HCT116 (cell line): Measurements from ENCODE around the gene CD300LD. TPM values are rescaled to one million over a fixed set of nuclear protein-coding genes. Genes with fewer than 3 reads are reported as not detected.
A peak's percentile ranks its signal among the peaks of the same experiment; 100 is the strongest.

Experiments used
- ATAC-seq: fragments of 200-7000 bp; cut with Tn5 transposase; 2 replicates; pipeline ENCODE4 v1.9.1; 2020; ENCODE audit warnings: mild to moderate bottlenecking, moderate library complexity
- BruUV-seq: library from RNA; stranded (reverse); fragments of 400-500 nt; replicated peaks from 2 replicates; lab custom pipeline; 2021; lab: Mats Ljungman, UMichigan
- CTCF ChIA-PET: fragments of 300-600 bp; sonication (Branson Sonifier 250); formaldehyde crosslinking; loops from one replicate; lab custom pipeline; 2021; ENCODE audit warnings: antibody characterized with exemption; lab: Charles Lee
- POLR2A ChIA-PET: fragments of 300-600, 350-600 bp; sonication (Branson Sonifier 250); formaldehyde crosslinking; loops from one replicate; lab custom pipeline; 2021; ENCODE audit warnings: antibody characterized with exemption; lab: Charles Lee
- RAD21 ChIA-PET, 2 experiments: fragments of 300-600 bp; sonication (Branson Sonifier 250); formaldehyde crosslinking; loops; one replicate each; lab custom pipeline; 2023; ENCODE audit warnings: low total read pairs in 2 of 2; ENCODE audit not compliant: uncharacterized antibody in 2 of 2, unreplicated experiment in 2 of 2, low non-redundant PET in 1 of 2; lab: Charles Lee
- DNase-seq: peaks from one replicate; pipeline ENCODE4 v3.0.0-alpha.2; 2010; ENCODE audit warnings: low read depth, low spot score
- H2AFZ ChIP-seq: fragments of 200-600 bp; shearing (Covaris generic), sonication (generic); 2 replicates; pipeline ENCODE4 v1.6.1; 2017; ENCODE audit warnings: low read depth, mixed run types, mixed read lengths, antibody characterized with exemption, low read length; ENCODE audit not compliant: poor library complexity, severe bottlenecking
- H3K27ac ChIP-seq: 2 replicates; pipeline ENCODE4 v1.5.1; 2012; ENCODE audit warnings: low read depth, low read length
- H3K27me3 ChIP-seq: fragments of 200-600 bp; sonication (generic); 2 replicates; pipeline ENCODE4 v1.6.1; 2016; ENCODE audit warnings: mixed run types, low read length, mixed read lengths; ENCODE audit not compliant: insufficient read depth
- H3K36me3 ChIP-seq, 2 experiments: fragments of 200-500 bp in 1 of 2; fragments of 200-600 bp in 1 of 2; sonication (Bioruptor generic) in 1 of 2; sonication (generic) in 1 of 2; 2 replicates each; pipeline versions ENCODE4 v1.5.1 to v1.6.1; 2014 to 2016; ENCODE audit warnings: low read length in 2 of 2, inconsistent platforms in 1 of 2, mixed read lengths in 1 of 2, mixed run types in 1 of 2; ENCODE audit not compliant: insufficient read depth in 2 of 2, control insufficient read depth in 1 of 2
- H3K4me1 ChIP-seq, 2 experiments: fragments of 200-600 bp in 1 of 2; sonication (generic) in 1 of 2; 2 replicates each; pipeline versions ENCODE4 v1.5.1 to v1.6.1; 2012 to 2017; ENCODE audit warnings: low read length in 2 of 2, inconsistent platforms in 1 of 2, mild to moderate bottlenecking in 1 of 2, mixed read lengths in 1 of 2, mixed run types in 1 of 2, moderate library complexity in 1 of 2; ENCODE audit not compliant: insufficient read depth in 2 of 2, control insufficient read depth in 1 of 2
- H3K4me2 ChIP-seq: fragments of 200-600 bp; sonication (generic); 2 replicates; pipeline ENCODE4 v1.6.1; 2017; ENCODE audit warnings: mixed run types, low read length, mixed read lengths
- H3K4me3 ChIP-seq, 2 experiments: fragments of 200-600 bp in 1 of 2; sonication (generic) in 1 of 2; replicated peaks in 1 of 2; 2 replicates each; pipeline ENCODE4 v1.5.1; 2011 to 2016; ENCODE audit warnings: low read length in 2 of 2, control low read depth in 1 of 2, low read depth in 1 of 2, mild to moderate bottlenecking in 1 of 2, mixed read lengths in 1 of 2, mixed run types in 1 of 2
- H3K79me2 ChIP-seq: fragments of 200-600 bp; sonication (generic); 2 replicates; pipeline ENCODE4 v1.6.1; 2017; ENCODE audit warnings: mild to moderate bottlenecking, mixed run types, low read length, moderate library complexity, mixed read lengths; ENCODE audit not compliant: insufficient read depth
- H3K9ac ChIP-seq: fragments of 200-600 bp; sonication (generic); 2 replicates; pipeline ENCODE4 v1.6.1; 2016; ENCODE audit warnings: low read length, mixed read lengths
- H3K9me2 ChIP-seq: fragments of 200-600 bp; sonication (generic), shearing (Covaris generic); 2 replicates; pipeline ENCODE4 v1.6.1; 2017; ENCODE audit warnings: mixed run types, mild to moderate bottlenecking, moderate library complexity; ENCODE audit not compliant: insufficient read depth
- H3K9me3 ChIP-seq, 2 experiments: fragments of 200-500 bp in 1 of 2; fragments of 200-600 bp in 1 of 2; sonication (Bioruptor generic) in 1 of 2; sonication (generic) in 1 of 2; 2 replicates each; pipeline ENCODE4 v1.6.1; 2014 to 2017; ENCODE audit warnings: low read length in 2 of 2, mixed read lengths in 2 of 2, inconsistent platforms in 1 of 2, low read depth in 1 of 2, mild to moderate bottlenecking in 1 of 2, mixed run types in 1 of 2, moderate library complexity in 1 of 2; ENCODE audit not compliant: control insufficient read depth in 1 of 2, insufficient read depth in 1 of 2
- H4K20me1 ChIP-seq: fragments of 200-600 bp; sonication (generic), shearing (Covaris generic); 2 replicates; pipeline ENCODE4 v1.6.1; 2017; ENCODE audit warnings: mixed run types, mild to moderate bottlenecking, moderate library complexity; ENCODE audit not compliant: insufficient read depth
- ATF3 ChIP-seq: IDR thresholded peaks from 2 replicates; pipeline ENCODE4 v1.6.1; 2012
- CEBPB ChIP-seq: IDR thresholded peaks from 2 replicates; pipeline ENCODE4 v1.6.1; 2012; ENCODE audit warnings: low read depth
- CTCF ChIP-seq, 3 experiments: fragments of 200-600 bp in 1 of 3; sonication (generic) in 1 of 3; IDR thresholded peaks in 2 of 3; conservative IDR thresholded peaks in 1 of 3; 2 replicates each; pipeline ENCODE4 v1.5.1; 2012 to 2017; ENCODE audit warnings: low read depth in 2 of 3, low read length in 2 of 3, antibody characterized with exemption in 1 of 3, borderline replicate concordance in 1 of 3, control low read depth in 1 of 3, mild to moderate bottlenecking in 1 of 3, mixed read lengths in 1 of 3, mixed run types in 1 of 3, moderate library complexity in 1 of 3; ENCODE audit not compliant: insufficient read depth in 1 of 3
- ELF1 ChIP-seq: IDR thresholded peaks from 2 replicates; pipeline ENCODE4 v1.6.1; 2012; ENCODE audit warnings: low read depth, borderline replicate concordance
- EZH2 ChIP-seq: fragments of 200-600 bp; sonication (generic); IDR thresholded peaks from 2 replicates; pipeline ENCODE4 v1.6.1; 2017; ENCODE audit warnings: antibody characterized with exemption, mixed run types
- EZH2phosphoT487 ChIP-seq: fragments of 200-600 bp; IDR thresholded peaks from 2 replicates; pipeline ENCODE4 v1.6.1; 2018; ENCODE audit warnings: antibody characterized with exemption, borderline replicate concordance
- FOSL1 ChIP-seq: IDR thresholded peaks from 2 replicates; pipeline ENCODE4 v1.6.1; 2012; ENCODE audit warnings: low read depth
- JUND ChIP-seq: IDR thresholded peaks from 2 replicates; pipeline ENCODE4 v1.6.1; 2012
- MAX ChIP-seq: IDR thresholded peaks from 2 replicates; pipeline ENCODE4 v1.6.1; 2012
- POLR2A ChIP-seq: IDR thresholded peaks from 2 replicates; pipeline ENCODE4 v1.7.0; 2011; ENCODE audit warnings: borderline replicate concordance; ENCODE audit not compliant: insufficient read depth, insufficient read length; ENCODE audit errors: extremely low read depth
- RAD21 ChIP-seq: IDR thresholded peaks from 2 replicates; pipeline ENCODE4 v1.6.1; 2012; ENCODE audit warnings: low read depth, mild to moderate bottlenecking
- REST ChIP-seq: IDR thresholded peaks from 2 replicates; pipeline ENCODE4 v1.6.1; 2012; ENCODE audit warnings: low read depth
- SIN3A ChIP-seq: IDR thresholded peaks from 2 replicates; pipeline ENCODE4 v1.6.1; 2012; ENCODE audit warnings: low read depth
- SP1 ChIP-seq: IDR thresholded peaks from 2 replicates; pipeline ENCODE4 v1.6.1; 2012; ENCODE audit warnings: low read depth
- SRF ChIP-seq: IDR thresholded peaks from 2 replicates; pipeline ENCODE4 v1.6.1; 2012; ENCODE audit warnings: low read depth
- TCF7L2 ChIP-seq: IDR thresholded peaks from 2 replicates; pipeline ENCODE4 v1.7.0; 2011; ENCODE audit warnings: borderline replicate concordance, inconsistent platforms; ENCODE audit not compliant: insufficient read depth, insufficient read length; ENCODE audit errors: extremely low read depth
- YY1 ChIP-seq: IDR thresholded peaks from 2 replicates; pipeline ENCODE4 v1.6.1; 2011; ENCODE audit warnings: low read length, low read depth, moderate library complexity, mild to moderate bottlenecking; ENCODE audit not compliant: insufficient replicate concordance; ENCODE audit errors: extremely low read depth
- ZBTB33 ChIP-seq: IDR thresholded peaks from 2 replicates; pipeline ENCODE4 v1.6.1; 2011; ENCODE audit warnings: mild to moderate bottlenecking, low read length, moderate library complexity; ENCODE audit not compliant: insufficient replicate concordance; ENCODE audit errors: extremely low read depth
- ZFX ChIP-seq: fragments of 450-650 bp; IDR thresholded peaks from 2 replicates; pipeline ENCODE4 v1.6.1; 2017
- ZNF274 ChIP-seq: fragments of 200-500 bp; sonication (Bioruptor generic); IDR thresholded peaks from 2 replicates; pipeline ENCODE4 v1.6.1; 2014; ENCODE audit warnings: mild to moderate bottlenecking, low read depth, low read length, inconsistent platforms
- intact Hi-C: fragments of 100-400 bp; cut with micrococcal nuclease; formaldehyde crosslinking; loops from 2 replicates; pipeline ENCODE4 v1.10.0; 2022
- total RNA-seq: library from RNA; stranded (reverse); gene quantifications from one replicate; pipeline ENCODE4 v1.2.1, GENCODE V29; 2021; ENCODE audit not compliant: unreplicated experiment

Gene CD300LD
- total RNA-seq, 1 experiment from 2014 or later, result not detected

GRCh38 chr17:74601944-74602572, 10.0 kb upstream of the CD300LD start:
- CTCF ChIA-PET, result interaction anchor here (0.6 to 3.1 kb wide), 8 partner anchors 8 to 234 kb away, joined by 3 to 20 read pairs (median 4); partner anchors contain the start of gene GPR142
- peak; percentile 89 for ATAC-seq
- TF ChIP-seq YY1 (peak; percentile 7), ZNF274 (no peak), ZBTB33 (no peak), ZFX (no peak), FOSL1 (no peak), REST (no peak), SIN3A (no peak), EZH2 (no peak), ELF1 (no peak), SRF (no peak), SP1 (no peak), MAX (no peak), POLR2A (no peak), EZH2phosphoT487 (no peak), ATF3 (no peak), RAD21 (peak; percentile 94), TCF7L2 (no peak), CTCF (IDR thresholded peaks at IDR 0.05 in 2 of 3, conservative IDR thresholded peaks at IDR 0.05 in 1 of 3; ENCODE audit: borderline replicate concordance in 1 of 3, insufficient read depth in 1 of 3, low read depth in 2 of 3, low read length in 2 of 3) (peak; percentile 76 to 95 (median 85)), JUND (no peak), CEBPB (no peak)

More at GRCh38 chr17:74601944-74602572, 10.0 kb upstream of the CD300LD start:
- Histone ChIP-seq H3K9me2 (no peaks in the 10 kb centered on the region), H3K27me3 (peaks cover 64% of the 10 kb centered on the region), H3K79me2 (no peaks in the 10 kb centered on the region), H3K4me3 (no peak overlapping the region), H3K9me3 (no peaks in the 10 kb centered on the region), H3K9ac (no peak overlapping the region), H4K20me1 (no peaks in the 10 kb centered on the region), H3K4me1 (peaks cover 0 to 8% of the 10 kb centered on the region in 2 experiments; a peak in 1 of 4 replicates), H3K4me2 (no peak overlapping the region), H3K36me3 (no peaks in the 10 kb centered on the region), H3K27ac (no peak overlapping the region), H2AFZ (no peak overlapping the region)
- DNase-seq, result peak; percentile 53
- no TSS peak for BruUV-seq
- POLR2A ChIA-PET, result no interaction called here
- RAD21 ChIA-PET, result interaction anchor here (0.8 to 1.4 kb wide), 2 partner anchors 125 to 223 kb away, joined by 3 read pairs; no protein-coding TSS in a partner anchor
- intact Hi-C loops, result loop anchor here (1.0 to 10.0 kb wide), 7 partner anchors 36 to 297 kb away; no protein-coding TSS in a partner anchor
